Ishikawa (cell line): ENCODE results near the gene CHCHD5.

ENCODE experiments used
- EGR1 ChIP-seq: IDR thresholded peaks from 2 replicates; pipeline ENCODE4 v1.6.1; 2012
- EP300 ChIP-seq: IDR thresholded peaks from 2 replicates; pipeline ENCODE4 v1.6.1; 2012; ENCODE audit warnings: borderline replicate concordance
- FOXM1 ChIP-seq: IDR thresholded peaks from 2 replicates; pipeline ENCODE4 v1.6.1; 2012; ENCODE audit warnings: low read depth, borderline replicate concordance
- NFIC ChIP-seq: IDR thresholded peaks from 2 replicates; pipeline ENCODE4 v1.6.1; 2012
- RAD21 ChIP-seq: IDR thresholded peaks from 2 replicates; pipeline ENCODE4 v1.6.1; 2012; ENCODE audit warnings: low read depth
- REST ChIP-seq: IDR thresholded peaks from 2 replicates; pipeline ENCODE4 v1.6.1; 2012; ENCODE audit warnings: low read depth, mild to moderate bottlenecking
- TAF1 ChIP-seq: IDR thresholded peaks from 2 replicates; pipeline ENCODE4 v1.6.1; 2012; ENCODE audit warnings: low read depth, mild to moderate bottlenecking
- TCF12 ChIP-seq: IDR thresholded peaks from 2 replicates; pipeline ENCODE4 v1.6.1; 2012; ENCODE audit warnings: low read depth
- TEAD4 ChIP-seq: IDR thresholded peaks from 2 replicates; pipeline ENCODE4 v1.6.1; 2012
- ZBTB7A ChIP-seq: IDR thresholded peaks from 2 replicates; pipeline ENCODE4 v1.6.1; 2012; ENCODE audit warnings: low read depth

DNA sequence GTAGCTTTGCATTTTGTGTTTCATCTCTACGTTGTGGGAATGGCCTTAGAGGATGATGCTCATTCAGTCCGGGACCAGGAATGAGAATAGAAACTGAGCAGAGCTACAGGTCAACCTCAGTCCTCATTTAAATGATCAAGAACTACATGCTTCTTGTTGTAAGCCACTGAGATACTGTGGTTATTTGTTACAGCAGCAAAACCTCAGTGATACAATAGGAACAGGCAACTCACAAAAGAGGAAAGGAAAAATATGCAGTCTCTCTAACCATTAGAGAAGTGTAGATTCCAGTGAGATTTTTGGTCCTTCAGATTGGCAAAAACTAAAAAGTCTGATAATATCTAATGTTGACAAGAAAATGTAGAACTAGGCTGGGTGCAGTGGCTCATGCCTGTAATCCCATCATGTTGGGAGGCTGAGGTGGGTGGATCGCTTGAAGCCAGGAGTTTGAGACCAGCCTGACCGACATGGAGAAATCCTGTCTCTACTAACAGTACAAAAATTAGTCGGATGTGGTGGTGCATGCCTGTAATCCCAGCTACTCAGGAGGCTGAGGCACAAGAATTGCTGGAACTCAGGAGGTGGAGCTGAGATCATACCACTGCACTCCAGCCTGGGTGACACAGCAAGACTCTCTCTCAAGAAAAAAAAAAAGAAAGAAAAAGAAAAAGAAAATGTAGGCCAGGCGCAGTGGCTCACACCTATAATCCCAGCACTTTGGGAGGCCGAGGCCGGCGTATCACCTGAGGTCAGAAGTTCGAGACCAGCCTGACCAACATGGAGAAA, 13.3 kb downstream of the CHCHD5 start:
- no peak for TF ChIP-seq EP300
- no peak for TF ChIP-seq TAF1
- no peak for TF ChIP-seq NFIC
- TF ChIP-seq REST = no peak
- no peak for TF ChIP-seq ZBTB7A
- TF ChIP-seq TCF12 = no peak
- TF ChIP-seq RAD21 = no peak
- no peak for TF ChIP-seq TEAD4
- no peak for TF ChIP-seq FOXM1
- TF ChIP-seq EGR1 = no peak
